ENCODE results near the gene IRAK1BP1. TPM values are rescaled to one million over a fixed set of nuclear protein-coding genes. Genes with fewer than 3 reads are reported as not detected.

The IRAK1BP1 gene
- polyA plus RNA-seq, 3 donors, result 0.04 to 0.08 (median 0.04) TPM

- intact Hi-C loops (cut with micrococcal nuclease), result no loop called here
- Histone ChIP-seq H3K4me3 (replicated peaks in 1 of 3; ENCODE audit: low read depth in 2 of 3, low read length in 3 of 3) (no peak overlapping the region), H3K27ac (ENCODE audit: low read depth in 1 of 2, low read length in 2 of 2) (no peak overlapping the region), H2AFZ (ENCODE audit: insufficient read depth, low read depth, low read length, poor library complexity, severe bottlenecking) (no peak overlapping the region), H3K9ac (ENCODE audit: insufficient read depth, low read length, poor library complexity, severe bottlenecking) (no peak overlapping the region), H3K4me1 (ENCODE audit: control insufficient read depth in 1 of 2, insufficient read depth in 2 of 2, low read length in 2 of 2) (no peaks in the 10 kb centered on the region), H3K9me3 (replicated peaks in 1 of 2; ENCODE audit: control insufficient read depth in 1 of 2, insufficient read depth in 1 of 2, low read length in 2 of 2) (no peaks in the 10 kb centered on the region), H3K79me2 (ENCODE audit: insufficient read depth, low read length) (no peaks in the 10 kb centered on the region), H4K20me1 (ENCODE audit: insufficient read depth, low read length) (no peaks in the 10 kb centered on the region), H3K36me3 (replicated peaks in 1 of 2; ENCODE audit: control insufficient read depth in 1 of 2, insufficient read depth in 2 of 2, low read length in 2 of 2) (no peaks in the 10 kb centered on the region), H3K4me2 (replicated peaks; ENCODE audit: extremely low read depth, low read length, poor library complexity, severe bottlenecking) (no peak overlapping the region), H3K27me3 (ENCODE audit: control insufficient read depth in 2 of 2, insufficient read depth in 2 of 2, low read length in 2 of 2) (no peaks in the 10 kb centered on the region)
- no peak overlapping the region for H3K4me3 Mint-ChIP-seq
- peaks cover 2 to 6% (median 5%) of the 10 kb centered on the region in 3 donors for H3K27me3 Mint-ChIP-seq (ENCODE audit: low read depth in 3 of 3)
- H3K27ac Mint-ChIP-seq, result no peak overlapping the region
- TF ChIP-seq CTCF (IDR thresholded peaks at IDR 0.05), result no peak
- H3K9me3 Mint-ChIP-seq, result peaks cover 0 to 3% (median 0%) of the 10 kb centered on the region in 7 donors
- no peaks in the 10 kb centered on the region for H3K4me1 Mint-ChIP-seq
- no peaks in the 10 kb centered on the region for H3K36me3 Mint-ChIP-seq
- DNase-seq, result no peak
These were observed 31.5 kb upstream of the IRAK1BP1 start for GRCh38 chr6:78835817-78836216.

- 90% methylated on average over 1 of the region's 3 CpGs for WGBS (ENCODE audit: insufficient coverage)
- H3K27ac Mint-ChIP-seq, result no peak overlapping the region
- H4K20me1 ChIP-seq (ENCODE audit: insufficient read depth, low read length), result no peaks in the 10 kb centered on the region
- H3K36me3 ChIP-seq (replicated peaks in 1 of 2; ENCODE audit: control insufficient read depth in 1 of 2, insufficient read depth in 2 of 2, low read length in 2 of 2), result no peaks in the 10 kb centered on the region
- intact Hi-C loops (cut with micrococcal nuclease), result no loop called here
- no peak overlapping the region for H3K4me2 ChIP-seq (replicated peaks; ENCODE audit: extremely low read depth, low read length, poor library complexity, severe bottlenecking)
- H3K4me3 Mint-ChIP-seq, result no peak overlapping the region
- no peaks in the 10 kb centered on the region for H3K9me3 ChIP-seq (replicated peaks in 1 of 2; ENCODE audit: control insufficient read depth in 1 of 2, insufficient read depth in 1 of 2, low read length in 2 of 2)
- no peak overlapping the region for H3K9ac ChIP-seq (ENCODE audit: insufficient read depth, low read length, poor library complexity, severe bottlenecking)
- H3K4me3 ChIP-seq (replicated peaks in 1 of 3; ENCODE audit: low read depth in 2 of 3, low read length in 3 of 3), result no peak overlapping the region
- no peak for TF ChIP-seq CTCF (IDR thresholded peaks at IDR 0.05)
- H3K79me2 ChIP-seq (ENCODE audit: insufficient read depth, low read length), result no peaks in the 10 kb centered on the region
- H3K36me3 Mint-ChIP-seq, result no peaks in the 10 kb centered on the region
- no peaks in the 10 kb centered on the region for H3K4me1 Mint-ChIP-seq
- H3K9me3 Mint-ChIP-seq, result peaks cover 0 to 3% (median 0%) of the 10 kb centered on the region in 7 donors
- no peak overlapping the region for H2AFZ ChIP-seq (ENCODE audit: insufficient read depth, low read depth, low read length, poor library complexity, severe bottlenecking)
- H3K27me3 ChIP-seq (ENCODE audit: control insufficient read depth in 2 of 2, insufficient read depth in 2 of 2, low read length in 2 of 2), result no peaks in the 10 kb centered on the region
- H3K27me3 Mint-ChIP-seq (ENCODE audit: low read depth in 3 of 3), result peaks cover 0 to 5% (median 5%) of the 10 kb centered on the region in 3 donors
- no peak for DNase-seq
- H3K27ac ChIP-seq (ENCODE audit: low read depth in 1 of 2, low read length in 2 of 2), result no peak overlapping the region
- H3K4me1 ChIP-seq (ENCODE audit: control insufficient read depth in 1 of 2, insufficient read depth in 2 of 2, low read length in 2 of 2), result no peaks in the 10 kb centered on the region
These were observed 30.8 kb upstream of the IRAK1BP1 start for GRCh38 chr6:78836598-78836997.
